KMS-11 (cell line): Measurements from ENCODE around the gene ANKRD33B.

Source experiments
- H2AFZ ChIP-seq: fragments of 200-600 bp; sonication (generic); 2 replicates; pipeline ENCODE4 v1.6.1; 2016; ENCODE audit warnings: antibody characterized with exemption, mixed run types, low read depth
- H3K27ac ChIP-seq: fragments of 200-600 bp; sonication (generic); 2 replicates; pipeline ENCODE4 v1.6.1; 2016; ENCODE audit warnings: mild to moderate bottlenecking, mixed run types
- H3K27me3 ChIP-seq: fragments of 200-600 bp; sonication (generic); 2 replicates; pipeline ENCODE4 v1.6.1; 2017; ENCODE audit warnings: mild to moderate bottlenecking, low read depth, mixed run types, moderate library complexity; ENCODE audit not compliant: insufficient read depth
- H3K36me3 ChIP-seq: fragments of 200-600 bp; sonication (generic); 2 replicates; pipeline ENCODE4 v1.6.1; 2017; ENCODE audit warnings: mild to moderate bottlenecking, mixed run types; ENCODE audit not compliant: insufficient read depth
- H3K4me1 ChIP-seq: fragments of 200-600 bp; sonication (generic); 2 replicates; pipeline ENCODE4 v1.6.1; 2016; ENCODE audit warnings: mild to moderate bottlenecking, low read depth, mixed run types; ENCODE audit not compliant: poor library complexity, severe bottlenecking
- H3K4me2 ChIP-seq: fragments of 200-600 bp; sonication (generic); 2 replicates; pipeline ENCODE4 v1.7.0; 2016; ENCODE audit warnings: mild to moderate bottlenecking, mixed run types
- H3K4me3 ChIP-seq: fragments of 200-600 bp; sonication (generic); IDR thresholded peaks from 2 replicates; pipeline ENCODE4 v1.6.1; 2017; ENCODE audit warnings: low read depth, low read length, mixed read lengths; ENCODE audit not compliant: insufficient read depth
- H3K79me2 ChIP-seq: fragments of 200-600 bp; sonication (generic); 2 replicates; pipeline ENCODE4 v1.6.1; 2016; ENCODE audit warnings: low read depth, mixed run types; ENCODE audit not compliant: insufficient read depth
- H3K9ac ChIP-seq: fragments of 200-600 bp; sonication (generic); 2 replicates; pipeline ENCODE4 v1.6.1; 2016; ENCODE audit warnings: mild to moderate bottlenecking, mixed run types
- H4K20me1 ChIP-seq: fragments of 200-600 bp; sonication (generic); 2 replicates; pipeline ENCODE4 v1.6.1; 2016; ENCODE audit warnings: mild to moderate bottlenecking, mixed run types; ENCODE audit not compliant: insufficient read depth
- TF ChIP-seq, protein P1 (sequence below): fragments of 200-600 bp; sonication (generic); conservative IDR thresholded peaks from 2 replicates; pipeline ENCODE4 v1.6.1; 2017; ENCODE audit warnings: low read depth, mild to moderate bottlenecking, antibody characterized with exemption, low read length, moderate library complexity, mixed read lengths

ANKRD33B gene

DNA sequence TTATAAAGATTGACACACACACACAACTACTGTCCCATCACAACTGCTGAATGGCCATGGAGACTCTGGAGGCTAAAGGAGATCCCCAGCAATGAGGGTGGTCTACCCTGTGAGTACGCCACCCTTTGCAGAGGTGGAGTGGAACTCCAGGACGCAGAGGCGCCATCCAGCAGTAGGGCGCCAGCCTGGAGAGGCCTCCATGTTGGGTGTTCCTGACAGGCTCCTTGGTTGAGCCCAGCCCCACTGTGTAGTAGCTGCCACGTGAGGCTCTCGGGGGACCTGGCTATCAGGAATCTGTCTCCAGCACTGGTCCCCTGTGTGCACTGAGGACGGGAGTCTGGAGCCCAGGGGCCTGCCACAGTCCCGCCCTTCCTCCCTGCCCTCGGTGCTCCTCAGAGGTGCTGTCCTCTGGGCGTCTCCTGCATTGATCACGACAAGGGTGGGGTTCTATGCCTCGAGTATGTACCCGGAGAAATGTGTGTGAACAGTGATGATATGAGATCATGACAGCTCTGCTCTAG is 124.8 kb downstream of the ANKRD33B start:
- H2AFZ ChIP-seq: no peak overlapping the region; the same call in 1 of the 2 replicates
- peak overlapping the region; percentile 12; the same call in 1 of the 2 replicates for H3K4me2 ChIP-seq
- TF ChIP-seq, protein P1, sequence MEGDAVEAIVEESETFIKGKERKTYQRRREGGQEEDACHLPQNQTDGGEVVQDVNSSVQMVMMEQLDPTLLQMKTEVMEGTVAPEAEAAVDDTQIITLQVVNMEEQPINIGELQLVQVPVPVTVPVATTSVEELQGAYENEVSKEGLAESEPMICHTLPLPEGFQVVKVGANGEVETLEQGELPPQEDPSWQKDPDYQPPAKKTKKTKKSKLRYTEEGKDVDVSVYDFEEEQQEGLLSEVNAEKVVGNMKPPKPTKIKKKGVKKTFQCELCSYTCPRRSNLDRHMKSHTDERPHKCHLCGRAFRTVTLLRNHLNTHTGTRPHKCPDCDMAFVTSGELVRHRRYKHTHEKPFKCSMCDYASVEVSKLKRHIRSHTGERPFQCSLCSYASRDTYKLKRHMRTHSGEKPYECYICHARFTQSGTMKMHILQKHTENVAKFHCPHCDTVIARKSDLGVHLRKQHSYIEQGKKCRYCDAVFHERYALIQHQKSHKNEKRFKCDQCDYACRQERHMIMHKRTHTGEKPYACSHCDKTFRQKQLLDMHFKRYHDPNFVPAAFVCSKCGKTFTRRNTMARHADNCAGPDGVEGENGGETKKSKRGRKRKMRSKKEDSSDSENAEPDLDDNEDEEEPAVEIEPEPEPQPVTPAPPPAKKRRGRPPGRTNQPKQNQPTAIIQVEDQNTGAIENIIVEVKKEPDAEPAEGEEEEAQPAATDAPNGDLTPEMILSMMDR: no peak
- H3K9ac ChIP-seq: no peak overlapping the region
- H4K20me1 ChIP-seq: 0 out of 2 replicates have a peak, but pooled peaks cover 3% of the 10 kb centered on the region
- H3K79me2 ChIP-seq: no peaks in the 10 kb centered on the region
- H3K27ac ChIP-seq: peak overlapping the region; percentile 36
- H3K27me3 ChIP-seq: no peaks in the 10 kb centered on the region
- no peaks in the 10 kb centered on the region for H3K36me3 ChIP-seq
- H3K4me3 ChIP-seq: no peak overlapping the region
- peaks cover 15% of the 10 kb centered on the region for H3K4me1 ChIP-seq

DNA sequence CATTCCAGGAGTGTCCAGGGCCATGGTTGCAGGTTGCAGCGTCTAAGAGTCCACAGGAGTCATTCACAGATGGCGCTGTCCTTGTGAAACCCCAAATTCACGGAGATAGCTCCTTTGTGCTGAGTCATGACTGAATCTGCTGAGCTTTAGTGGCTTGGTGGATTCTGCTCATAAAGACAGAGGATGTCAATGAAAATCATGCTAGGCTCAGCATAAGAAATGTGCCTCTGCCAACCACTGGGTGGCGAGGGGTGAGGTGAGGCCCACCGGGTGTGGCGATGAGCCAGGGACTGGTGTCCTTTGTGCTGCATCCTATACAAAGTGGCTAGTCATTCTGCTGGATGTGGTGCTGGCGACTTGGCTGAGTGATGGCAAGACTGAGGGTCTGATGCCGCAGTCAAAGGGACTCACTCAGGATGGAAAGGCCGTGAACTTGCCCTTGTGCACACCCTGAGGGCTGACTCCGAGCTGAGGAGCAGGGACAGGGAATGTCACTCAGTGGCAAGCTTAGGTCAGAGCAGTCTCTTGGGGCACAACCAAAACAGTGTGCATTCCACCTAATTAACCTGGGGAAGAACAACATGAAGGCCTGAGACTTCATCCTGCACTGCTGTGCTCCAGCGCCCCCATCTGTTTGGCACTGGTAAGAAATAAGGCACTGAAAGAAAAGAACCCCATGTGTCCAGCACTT is 125.7 kb downstream of the ANKRD33B start:
- no peak overlapping the region for H3K4me3 ChIP-seq
- peak overlapping the region; percentile 12; the same call in 1 of the 2 replicates for H3K4me2 ChIP-seq
- H3K4me1 ChIP-seq: peaks cover 15% of the 10 kb centered on the region
- no peaks in the 10 kb centered on the region for H3K36me3 ChIP-seq
- H3K27me3 ChIP-seq: no peaks in the 10 kb centered on the region
- peak overlapping the region; percentile 36 for H3K27ac ChIP-seq
- no peak overlapping the region for H3K9ac ChIP-seq
- no peaks in the 10 kb centered on the region for H3K79me2 ChIP-seq
- 0 out of 2 replicates have a peak, but pooled peaks cover 3% of the 10 kb centered on the region for H4K20me1 ChIP-seq
- TF ChIP-seq, protein P1: peak; percentile 83
- H2AFZ ChIP-seq: peak overlapping the region; percentile 8; the same call in 1 of the 2 replicates

DNA sequence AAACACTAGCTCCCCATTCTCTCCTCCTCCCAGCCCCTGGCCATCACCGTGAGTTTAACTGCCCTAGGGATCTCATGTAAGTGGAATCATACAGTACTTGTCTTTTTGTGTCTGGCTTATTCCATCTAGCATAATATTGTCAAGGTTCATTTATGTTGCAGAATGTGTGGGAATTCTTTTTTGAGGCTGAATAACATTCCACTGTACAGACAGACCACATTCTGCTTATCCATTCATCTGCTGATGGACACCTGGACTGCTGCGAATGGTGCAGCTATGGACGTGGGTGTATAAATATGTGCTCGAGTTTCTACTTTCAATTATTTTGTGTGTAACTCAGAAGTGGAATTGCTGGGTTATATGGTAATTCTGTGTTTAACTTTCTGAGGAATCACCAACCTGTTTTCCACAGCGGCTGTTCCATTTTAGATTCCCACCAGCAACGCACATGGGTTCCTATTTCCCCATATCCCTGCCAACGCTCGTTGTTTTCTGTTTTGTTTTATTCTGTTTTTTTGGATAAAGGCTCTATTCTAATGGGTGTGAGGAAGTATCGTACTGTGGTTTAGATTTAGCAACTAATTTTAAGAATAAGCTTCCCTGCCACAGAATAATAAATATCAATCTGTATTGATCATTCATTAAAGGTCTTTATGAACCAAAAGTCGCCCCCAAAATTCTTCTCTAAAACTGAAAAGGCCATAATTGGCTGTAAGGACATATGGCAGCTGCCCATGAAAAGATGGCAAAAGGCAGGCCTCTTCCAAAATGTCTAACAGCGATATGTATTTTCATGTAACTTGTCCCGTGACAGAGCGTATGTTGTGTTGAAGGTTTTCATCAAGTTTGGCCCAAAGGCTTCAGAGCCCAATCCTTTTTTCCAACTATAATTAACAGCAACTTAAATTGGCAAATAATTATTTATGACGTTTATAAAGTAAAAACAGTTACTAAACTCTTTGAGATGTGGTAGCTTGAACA is 126.9 kb downstream of the ANKRD33B start:
- no peak overlapping the region for H3K4me3 ChIP-seq
- 0 out of 2 replicates have a peak, but pooled peaks cover 3% of the 10 kb centered on the region for H4K20me1 ChIP-seq
- H3K9ac ChIP-seq: no peak overlapping the region
- peaks cover 15% of the 10 kb centered on the region for H3K4me1 ChIP-seq
- H3K36me3 ChIP-seq: no peaks in the 10 kb centered on the region
- no peaks in the 10 kb centered on the region for H3K79me2 ChIP-seq
- H3K27ac ChIP-seq: no peak overlapping the region
- no peak overlapping the region for H2AFZ ChIP-seq
- no peak overlapping the region for H3K4me2 ChIP-seq
- TF ChIP-seq, protein P1: no peak
- H3K27me3 ChIP-seq: no peaks in the 10 kb centered on the region
